NCI-H2081 treated with DMSO at 0.1 percent for 48 hours (cell line): ENCODE measurements around the gene WNK2.
"Not testable (repeated sequence)": the region's sequence is repeated elsewhere in the genome, so short reads cannot be mapped to it uniquely, and the experiment has no call there.

Experiments
- DNase-seq: peaks from one replicate; lab custom pipeline; 2025; lab: John Stamatoyannopoulos, UW

The WNK2 gene

GRCh38 chr9:93183663-93184431 is at the start of gene WNK2:
Gene WNK2 (plus strand): TSS chr9:93184139. CDS start chr9:93184930, 791 bp downstream.
- DNase-seq = no peak

- DNase-seq = no peak
These were observed 49.0 kb upstream of the WNK2 start for GRCh38 chr9:93134740-93135444.

GRCh38 chr9:93136011-93136440 is 47.9 kb upstream of the WNK2 start:
- DNase-seq = no peak

GRCh38 chr9:93137362-93137761 is 46.6 kb upstream of the WNK2 start:
- DNase-seq = no peak

- DNase-seq = no peak
These were observed 45.7 kb upstream of the WNK2 start for GRCh38 chr9:93138171-93138764.

- DNase-seq = no peak
These were observed 44.4 kb upstream of the WNK2 start for GRCh38 chr9:93139365-93140182.

- no peak for DNase-seq
These were observed 42.0 kb upstream of the WNK2 start for GRCh38 chr9:93141771-93142483.

- no peak for DNase-seq
These were observed 40.0 kb upstream of the WNK2 start for GRCh38 chr9:93143830-93144530.

- not testable (repeated sequence) for DNase-seq
These were observed 37.2 kb upstream of the WNK2 start for GRCh38 chr9:93146696-93147095.

GRCh38 chr9:93147632-93148031 is 36.3 kb upstream of the WNK2 start:
- DNase-seq = no peak

GRCh38 chr9:93148721-93149120 is 35.2 kb upstream of the WNK2 start:
- no peak for DNase-seq

GRCh38 chr9:93149361-93149760 is 34.6 kb upstream of the WNK2 start:
- no peak for DNase-seq

- no peak for DNase-seq
These were observed 32.7 kb upstream of the WNK2 start for GRCh38 chr9:93151097-93151784.

GRCh38 chr9:93154293-93154903 is 29.5 kb upstream of the WNK2 start:
- no peak for DNase-seq

- no peak for DNase-seq
These were observed 28.0 kb upstream of the WNK2 start for GRCh38 chr9:93155716-93156474.

GRCh38 chr9:93156475-93157008 is 27.4 kb upstream of the WNK2 start:
- no peak for DNase-seq

GRCh38 chr9:93159601-93160471 is 24.1 kb upstream of the WNK2 start:
- DNase-seq = no peak
